ENCODE data around the gene WHRN.

Gene WHRN

DNA sequence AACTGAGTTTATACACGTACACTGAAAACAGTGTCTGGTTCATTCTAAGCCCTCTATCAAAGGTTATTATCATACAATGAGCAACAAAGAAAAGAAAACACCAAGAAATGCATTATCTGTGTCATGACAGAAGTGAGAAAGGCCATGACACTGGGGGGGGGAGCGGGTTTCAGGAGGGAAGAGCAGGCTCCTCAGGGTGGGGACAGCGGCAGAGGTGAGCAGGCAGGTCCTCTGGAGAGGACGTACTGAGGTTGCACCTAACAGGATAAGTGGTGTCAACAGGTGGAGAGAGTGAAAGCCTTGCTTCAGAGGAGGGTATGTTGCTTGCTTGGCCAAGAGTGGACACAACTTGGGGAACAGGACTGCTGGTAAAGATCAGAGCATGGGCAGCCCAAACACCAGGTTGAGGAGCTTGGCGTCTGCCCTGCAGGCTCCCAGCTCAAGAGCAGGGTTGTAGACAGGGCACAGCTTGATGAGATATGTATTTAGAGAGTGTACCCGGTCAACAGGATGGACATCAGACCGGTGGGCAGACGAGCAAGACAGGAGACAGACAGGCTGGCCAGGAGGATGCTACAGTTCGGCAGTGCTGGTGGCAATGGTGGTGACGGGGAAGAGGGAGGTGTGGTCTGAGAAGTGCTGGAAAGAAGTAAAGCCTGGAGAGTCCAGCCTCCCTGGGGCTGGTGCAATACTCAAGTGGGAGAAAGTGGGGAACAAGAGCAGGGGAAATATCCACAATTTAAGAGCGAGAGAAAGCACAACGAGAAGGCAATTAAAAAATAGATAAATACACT, 10.3 kb downstream of the WHRN start:
- no peaks in the 10 kb centered on the region for H3K4me1 ChIP-seq (ENCODE audit: control insufficient read depth in 1 of 2, insufficient read depth in 2 of 2, low read length in 2 of 2)
- no peak overlapping the region for H2BK12ac ChIP-seq (ENCODE audit: low read length)
- H2AFZ ChIP-seq (ENCODE audit: insufficient read depth, low read length, poor library complexity) = no peak overlapping the region
- no peaks in the 10 kb centered on the region for H3K9me3 ChIP-seq (ENCODE audit: insufficient read depth, low read depth, low read length)
- no peak overlapping the region for H3K23ac ChIP-seq (ENCODE audit: low read length)
- no peak overlapping the region for H3K4ac ChIP-seq (ENCODE audit: low read depth, low read length)
- H3K4me2 ChIP-seq (ENCODE audit: low read length) = no peak overlapping the region
- no peaks in the 10 kb centered on the region for H3K79me1 ChIP-seq (ENCODE audit: low read length)
- H3K27me3 ChIP-seq (ENCODE audit: insufficient read depth, low read length) = no peaks in the 10 kb centered on the region
- H2BK120ac ChIP-seq (ENCODE audit: insufficient read depth, low read length, poor library complexity) = no peak overlapping the region
- no peak overlapping the region for H4K91ac ChIP-seq (ENCODE audit: low read depth, low read length)
- H4K8ac ChIP-seq (ENCODE audit: low read depth, low read length) = no peak overlapping the region
- no peak overlapping the region for H3K18ac ChIP-seq (ENCODE audit: low read length)
- H3K36me3 ChIP-seq (ENCODE audit: control insufficient read depth in 1 of 2, insufficient read depth in 2 of 2, low read length in 2 of 2) = no peaks in the 10 kb centered on the region
- no peak for DNase-seq
- no peaks in the 10 kb centered on the region for H3K79me2 ChIP-seq (ENCODE audit: control insufficient read depth, insufficient read depth, low read length, poor library complexity)
- no peak overlapping the region for H3K27ac ChIP-seq (ENCODE audit: low read depth, low read length)
- H3K4me3 ChIP-seq (ENCODE audit: low read depth, low read length) = no peak overlapping the region
- H3K9ac ChIP-seq (ENCODE audit: low read length) = no peak overlapping the region
- no peak overlapping the region for H3K14ac ChIP-seq (ENCODE audit: low read length)
- H2AK5ac ChIP-seq (ENCODE audit: low read length) = no peak overlapping the region
- no peak overlapping the region for H2BK5ac ChIP-seq (ENCODE audit: low read depth, low read length, poor library complexity)
- no CpG with 5 or more reads among the region's 12 CpGs for WGBS (ENCODE audit: extremely low coverage, insufficient coverage, insufficient read length)
- H4K12ac ChIP-seq (ENCODE audit: low read depth, low read length) = no peak overlapping the region

DNA sequence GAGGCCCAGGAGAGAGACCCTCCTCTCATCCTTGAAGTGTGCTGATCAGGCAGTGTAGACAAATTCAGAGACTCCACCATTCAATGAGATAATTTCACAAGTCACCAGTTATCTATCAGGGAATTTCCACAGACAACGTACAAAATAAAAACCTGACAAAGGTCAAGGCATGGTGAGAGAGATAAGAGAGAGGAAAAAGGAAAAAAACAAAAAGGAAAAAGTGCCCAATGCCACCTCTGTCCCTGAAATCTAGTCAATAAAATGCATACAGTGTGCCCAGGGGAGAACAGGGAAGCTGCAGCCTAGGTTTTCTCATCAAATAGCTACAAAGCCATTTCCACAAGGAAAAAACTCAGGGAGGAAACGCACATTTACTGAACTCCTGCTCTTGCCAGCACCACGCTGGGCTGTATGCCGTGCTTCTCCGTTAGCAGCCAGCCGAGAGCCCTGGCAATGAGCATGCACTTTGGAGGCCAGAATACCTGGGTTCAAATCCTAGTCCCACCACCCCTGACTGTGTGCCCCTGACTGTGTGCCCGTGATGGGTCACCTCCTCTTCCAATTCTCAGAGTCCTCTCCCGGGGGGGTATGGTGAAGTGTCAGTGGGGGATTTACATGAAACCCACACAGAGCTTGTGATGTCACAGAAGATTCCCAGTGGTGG, 11.6 kb downstream of the WHRN start:
- no peak overlapping the region for H4K91ac ChIP-seq (ENCODE audit: low read depth, low read length)
- H3K23ac ChIP-seq (ENCODE audit: low read length) = no peak overlapping the region
- H2BK120ac ChIP-seq (ENCODE audit: insufficient read depth, low read length, poor library complexity) = no peak overlapping the region
- H2BK5ac ChIP-seq (ENCODE audit: low read depth, low read length, poor library complexity) = no peak overlapping the region
- H3K14ac ChIP-seq (ENCODE audit: low read length) = no peak overlapping the region
- no CpG with 5 or more reads among the region's 8 CpGs for WGBS (ENCODE audit: extremely low coverage, insufficient coverage, insufficient read length)
- H2AK5ac ChIP-seq (ENCODE audit: low read length) = no peak overlapping the region
- H3K4ac ChIP-seq (ENCODE audit: low read depth, low read length) = no peak overlapping the region
- H2AFZ ChIP-seq (ENCODE audit: insufficient read depth, low read length, poor library complexity) = no peak overlapping the region
- no peak overlapping the region for H3K9ac ChIP-seq (ENCODE audit: low read length)
- H3K27me3 ChIP-seq (ENCODE audit: insufficient read depth, low read length) = no peaks in the 10 kb centered on the region
- H3K4me3 ChIP-seq (ENCODE audit: low read depth, low read length) = no peak overlapping the region
- H3K18ac ChIP-seq (ENCODE audit: low read length) = no peak overlapping the region
- no peaks in the 10 kb centered on the region for H3K36me3 ChIP-seq (ENCODE audit: control insufficient read depth in 1 of 2, insufficient read depth in 2 of 2, low read length in 2 of 2)
- no peak for DNase-seq
- H3K79me2 ChIP-seq (ENCODE audit: control insufficient read depth, insufficient read depth, low read length, poor library complexity) = no peaks in the 10 kb centered on the region
- H4K8ac ChIP-seq (ENCODE audit: low read depth, low read length) = no peak overlapping the region
- H4K12ac ChIP-seq (ENCODE audit: low read depth, low read length) = no peak overlapping the region
- no peaks in the 10 kb centered on the region for H3K79me1 ChIP-seq (ENCODE audit: low read length)
- H3K4me1 ChIP-seq (ENCODE audit: control insufficient read depth in 1 of 2, insufficient read depth in 2 of 2, low read length in 2 of 2) = no peaks in the 10 kb centered on the region
- H3K27ac ChIP-seq (ENCODE audit: low read depth, low read length) = no peak overlapping the region
- H2BK12ac ChIP-seq (ENCODE audit: low read length) = no peak overlapping the region
- no peak overlapping the region for H3K4me2 ChIP-seq (ENCODE audit: low read length)
- no peaks in the 10 kb centered on the region for H3K9me3 ChIP-seq (ENCODE audit: insufficient read depth, low read depth, low read length)

DNA sequence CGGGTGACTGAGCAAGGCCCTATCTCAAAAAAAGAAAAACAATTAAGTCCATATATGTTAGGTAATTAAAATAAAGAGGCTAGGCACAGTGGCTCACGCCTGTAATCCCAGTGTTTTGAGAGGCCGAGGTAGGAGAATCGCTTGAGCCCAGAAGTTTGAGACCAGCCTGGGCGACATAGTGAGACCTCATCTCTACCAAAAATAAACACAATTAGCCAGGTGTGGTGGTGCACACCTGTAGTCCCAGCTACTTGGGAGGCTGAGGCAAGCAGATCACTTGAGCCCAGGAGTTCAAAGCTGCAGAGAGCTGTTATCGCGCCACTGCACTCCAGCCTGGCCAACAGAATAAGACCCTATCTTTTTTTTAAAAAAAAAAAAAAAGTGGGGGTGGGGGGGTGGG, 12.3 kb downstream of the WHRN start:
- Histone ChIP-seq H3K79me2 (ENCODE audit: control insufficient read depth, insufficient read depth, low read length, poor library complexity) (no peaks in the 10 kb centered on the region), H2BK120ac (ENCODE audit: insufficient read depth, low read length, poor library complexity) (no peak overlapping the region), H3K9ac (ENCODE audit: low read length) (no peak overlapping the region), H3K14ac (ENCODE audit: low read length) (no peak overlapping the region), H3K4me2 (ENCODE audit: low read length) (no peak overlapping the region), H2AK5ac (ENCODE audit: low read length) (no peak overlapping the region), H3K23ac (ENCODE audit: low read length) (no peak overlapping the region), H3K9me3 (ENCODE audit: insufficient read depth, low read depth, low read length) (no peaks in the 10 kb centered on the region), H3K4me1 (ENCODE audit: control insufficient read depth in 1 of 2, insufficient read depth in 2 of 2, low read length in 2 of 2) (no peaks in the 10 kb centered on the region), H2AFZ (ENCODE audit: insufficient read depth, low read length, poor library complexity) (no peak overlapping the region), H3K79me1 (ENCODE audit: low read length) (no peaks in the 10 kb centered on the region), H2BK12ac (ENCODE audit: low read length) (no peak overlapping the region), H3K18ac (ENCODE audit: low read length) (no peak overlapping the region), H2BK5ac (ENCODE audit: low read depth, low read length, poor library complexity) (no peak overlapping the region), H3K4ac (ENCODE audit: low read depth, low read length) (no peak overlapping the region), H4K8ac (ENCODE audit: low read depth, low read length) (no peak overlapping the region), H3K27me3 (ENCODE audit: insufficient read depth, low read length) (no peaks in the 10 kb centered on the region), H3K36me3 (ENCODE audit: control insufficient read depth in 1 of 2, insufficient read depth in 2 of 2, low read length in 2 of 2) (no peaks in the 10 kb centered on the region), H4K91ac (ENCODE audit: low read depth, low read length) (no peak overlapping the region), H3K27ac (ENCODE audit: low read depth, low read length) (no peak overlapping the region), H4K12ac (ENCODE audit: low read depth, low read length) (no peak overlapping the region), H3K4me3 (ENCODE audit: low read depth, low read length) (no peak overlapping the region)
- WGBS (ENCODE audit: extremely low coverage, insufficient coverage, insufficient read length) = no CpG with 5 or more reads among the region's 7 CpGs
- DNase-seq = no peak

DNA sequence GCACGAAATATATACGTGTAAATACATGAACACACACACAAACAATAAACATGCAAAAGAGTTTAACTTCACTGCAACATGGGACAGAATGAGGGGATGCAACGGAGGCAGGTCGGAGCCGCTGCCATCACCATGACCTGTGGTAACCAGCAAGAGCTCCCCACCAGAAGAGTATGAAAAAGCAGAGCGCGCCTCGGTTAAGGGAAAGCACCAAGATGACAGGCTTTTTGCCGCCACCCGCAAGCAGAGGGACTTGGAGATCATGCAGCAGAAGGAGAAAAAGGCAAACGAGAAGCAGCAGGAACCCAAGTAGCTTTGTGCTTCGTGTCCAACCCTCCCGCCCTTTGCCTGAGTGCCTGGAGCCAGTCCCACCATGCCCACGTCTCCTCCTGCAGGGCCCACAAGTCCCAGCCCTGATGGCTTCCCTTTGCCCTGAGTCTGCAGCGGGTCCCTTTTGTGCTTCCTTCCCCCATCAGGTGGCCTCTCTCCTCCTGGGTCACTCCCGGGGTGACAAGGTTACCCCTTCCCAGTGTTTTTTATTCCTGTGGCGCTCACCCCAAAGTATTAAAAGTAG, 13.8 kb downstream of the WHRN start:
- no CpG with 5 or more reads among the region's 17 CpGs for WGBS (ENCODE audit: extremely low coverage, insufficient coverage, insufficient read length)
- H2BK12ac ChIP-seq (ENCODE audit: low read length) = no peak overlapping the region
- H4K12ac ChIP-seq (ENCODE audit: low read depth, low read length) = no peak overlapping the region
- H3K36me3 ChIP-seq (ENCODE audit: control insufficient read depth in 1 of 2, insufficient read depth in 2 of 2, low read length in 2 of 2) = no peaks in the 10 kb centered on the region
- no peak overlapping the region for H3K4ac ChIP-seq (ENCODE audit: low read depth, low read length)
- H3K9me3 ChIP-seq (ENCODE audit: insufficient read depth, low read depth, low read length) = no peaks in the 10 kb centered on the region
- H4K91ac ChIP-seq (ENCODE audit: low read depth, low read length) = no peak overlapping the region
- DNase-seq = no peak
- no peak overlapping the region for H3K4me2 ChIP-seq (ENCODE audit: low read length)
- H2AK5ac ChIP-seq (ENCODE audit: low read length) = no peak overlapping the region
- H3K18ac ChIP-seq (ENCODE audit: low read length) = no peak overlapping the region
- H3K79me1 ChIP-seq (ENCODE audit: low read length) = no peaks in the 10 kb centered on the region
- no peak overlapping the region for H2BK5ac ChIP-seq (ENCODE audit: low read depth, low read length, poor library complexity)
- H3K27ac ChIP-seq (ENCODE audit: low read depth, low read length) = no peak overlapping the region
- no peak overlapping the region for H3K4me3 ChIP-seq (ENCODE audit: low read depth, low read length)
- no peak overlapping the region for H2BK120ac ChIP-seq (ENCODE audit: insufficient read depth, low read length, poor library complexity)
- H3K27me3 ChIP-seq (ENCODE audit: insufficient read depth, low read length) = no peaks in the 10 kb centered on the region
- H3K79me2 ChIP-seq (ENCODE audit: control insufficient read depth, insufficient read depth, low read length, poor library complexity) = no peaks in the 10 kb centered on the region
- no peak overlapping the region for H3K23ac ChIP-seq (ENCODE audit: low read length)
- H3K14ac ChIP-seq (ENCODE audit: low read length) = no peak overlapping the region
- no peaks in the 10 kb centered on the region for H3K4me1 ChIP-seq (ENCODE audit: control insufficient read depth in 1 of 2, insufficient read depth in 2 of 2, low read length in 2 of 2)
- no peak overlapping the region for H4K8ac ChIP-seq (ENCODE audit: low read depth, low read length)
- no peak overlapping the region for H3K9ac ChIP-seq (ENCODE audit: low read length)
- H2AFZ ChIP-seq (ENCODE audit: insufficient read depth, low read length, poor library complexity) = no peak overlapping the region

Measured in trophoblast cell (in vitro differentiated cells and primary cell).